ENCODE data around the gene PDPK1. TPM values are rescaled to one million over a fixed set of nuclear protein-coding genes. Genes with fewer than 3 reads are reported as not detected.

PDPK1 gene
- total RNA-seq, 1 donor from 2014 or later, result 13.9 TPM

DNA sequence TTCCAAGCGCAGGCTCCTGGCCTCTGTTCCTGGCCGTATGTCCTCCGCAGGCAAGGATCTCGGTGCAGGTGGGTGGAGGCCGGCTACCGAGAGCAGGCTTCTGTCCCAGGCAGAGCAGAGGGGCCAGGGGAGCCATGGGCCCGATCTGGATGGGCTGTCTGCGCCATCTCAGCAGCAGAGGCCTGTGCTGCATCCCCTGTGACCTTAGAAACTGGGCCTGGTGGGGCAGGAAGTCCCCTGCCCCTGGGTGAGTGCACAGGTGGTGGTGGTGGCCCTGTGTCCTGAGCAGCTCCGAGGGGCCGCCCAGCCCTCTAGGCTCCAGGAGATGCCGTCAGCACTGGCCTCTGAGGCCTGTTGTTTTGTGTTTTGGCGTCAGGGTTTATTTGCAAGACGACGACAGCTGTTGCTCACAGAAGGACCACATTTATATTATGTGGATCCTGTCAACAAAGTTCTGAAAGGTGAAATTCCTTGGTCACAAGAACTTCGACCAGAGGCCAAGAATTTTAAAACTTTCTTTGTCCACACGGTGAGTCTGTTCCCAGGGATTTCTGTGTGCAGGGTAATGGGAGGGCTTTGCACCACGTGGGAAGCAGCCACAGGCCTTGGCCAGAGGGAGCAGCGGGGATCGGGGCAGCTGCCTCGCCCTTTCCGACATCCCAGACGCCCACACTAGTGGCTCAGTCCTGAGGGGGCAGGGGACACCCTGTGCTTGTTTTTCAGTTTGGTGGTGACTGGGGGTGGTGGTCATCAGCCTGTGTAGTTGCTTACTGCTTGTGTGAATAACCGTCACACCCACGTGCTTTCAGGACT is 59.1 kb downstream of the PDPK1 start:
- Histone ChIP-seq H3K4me1 (no peaks in the 10 kb centered on the region), H2AFZ (replicated peaks) (no peak overlapping the region), H3K4me3 (no peak overlapping the region), H4K20me1 (ENCODE audit: low read depth) (no peaks in the 10 kb centered on the region), H3K27ac (no peak overlapping the region), H3K79me2 (ENCODE audit: low read depth) (no peaks in the 10 kb centered on the region), H3K27me3 (no peaks in the 10 kb centered on the region), H3K4me2 (no peak overlapping the region), H3K9me3 (ENCODE audit: low read depth) (no peaks in the 10 kb centered on the region), H3K36me3 (no peaks in the 10 kb centered on the region), H3K9ac (no peak overlapping the region), H3F3A (ENCODE audit: low read depth) (no peaks in the 10 kb centered on the region)
- Mint-ChIP-seq H3K27ac (peak overlapping the region; percentile 42), H3K27me3 (ENCODE audit: insufficient read depth, low read depth) (no peaks in the 10 kb centered on the region), H3K9me3 (no peaks in the 10 kb centered on the region), H3K36me3 (peaks cover 2% of the 10 kb centered on the region), H3K4me3 (no peak overlapping the region), H3K4me1 (peaks cover 17% of the 10 kb centered on the region)
- TF ChIP-seq EZH2 (IDR thresholded peaks at IDR 0.05) (no peak), EZH2phosphoT487 (IDR thresholded peaks at IDR 0.05) (no peak)
- TF ChIP-seq, protein P1, sequence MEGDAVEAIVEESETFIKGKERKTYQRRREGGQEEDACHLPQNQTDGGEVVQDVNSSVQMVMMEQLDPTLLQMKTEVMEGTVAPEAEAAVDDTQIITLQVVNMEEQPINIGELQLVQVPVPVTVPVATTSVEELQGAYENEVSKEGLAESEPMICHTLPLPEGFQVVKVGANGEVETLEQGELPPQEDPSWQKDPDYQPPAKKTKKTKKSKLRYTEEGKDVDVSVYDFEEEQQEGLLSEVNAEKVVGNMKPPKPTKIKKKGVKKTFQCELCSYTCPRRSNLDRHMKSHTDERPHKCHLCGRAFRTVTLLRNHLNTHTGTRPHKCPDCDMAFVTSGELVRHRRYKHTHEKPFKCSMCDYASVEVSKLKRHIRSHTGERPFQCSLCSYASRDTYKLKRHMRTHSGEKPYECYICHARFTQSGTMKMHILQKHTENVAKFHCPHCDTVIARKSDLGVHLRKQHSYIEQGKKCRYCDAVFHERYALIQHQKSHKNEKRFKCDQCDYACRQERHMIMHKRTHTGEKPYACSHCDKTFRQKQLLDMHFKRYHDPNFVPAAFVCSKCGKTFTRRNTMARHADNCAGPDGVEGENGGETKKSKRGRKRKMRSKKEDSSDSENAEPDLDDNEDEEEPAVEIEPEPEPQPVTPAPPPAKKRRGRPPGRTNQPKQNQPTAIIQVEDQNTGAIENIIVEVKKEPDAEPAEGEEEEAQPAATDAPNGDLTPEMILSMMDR (IDR thresholded peaks at IDR 0.05), result no peak
- no peak for DNase-seq (ENCODE audit: low spot score)

DNA sequence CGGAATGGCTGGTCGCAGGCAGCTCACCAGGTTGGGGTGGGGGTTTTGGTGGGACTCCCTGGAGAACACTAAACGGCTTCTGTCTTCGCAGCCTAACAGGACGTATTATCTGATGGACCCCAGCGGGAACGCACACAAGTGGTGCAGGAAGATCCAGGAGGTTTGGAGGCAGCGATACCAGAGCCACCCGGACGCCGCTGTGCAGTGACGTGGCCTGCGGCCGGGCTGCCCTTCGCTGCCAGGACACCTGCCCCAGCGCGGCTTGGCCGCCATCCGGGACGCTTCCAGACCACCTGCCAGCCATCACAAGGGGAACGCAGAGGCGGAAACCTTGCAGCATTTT is 59.7 kb downstream of the PDPK1 start:
- no peaks in the 10 kb centered on the region for H3K9me3 Mint-ChIP-seq
- H3K4me1 ChIP-seq, result no peaks in the 10 kb centered on the region
- no peaks in the 10 kb centered on the region for H3K27me3 Mint-ChIP-seq (ENCODE audit: insufficient read depth, low read depth)
- peaks cover 17% of the 10 kb centered on the region for H3K4me1 Mint-ChIP-seq
- no peak overlapping the region for H3K4me2 ChIP-seq
- H3K27me3 ChIP-seq, result no peaks in the 10 kb centered on the region
- no peaks in the 10 kb centered on the region for H3K36me3 ChIP-seq
- H3K27ac Mint-ChIP-seq, result peak overlapping the region; percentile 42
- no peak overlapping the region for H2AFZ ChIP-seq (replicated peaks)
- no peak for DNase-seq (ENCODE audit: low spot score)
- H3K36me3 Mint-ChIP-seq, result peaks cover 2% of the 10 kb centered on the region
- TF ChIP-seq, protein P1 (IDR thresholded peaks at IDR 0.05), result no peak
- TF ChIP-seq EZH2phosphoT487 (IDR thresholded peaks at IDR 0.05), result no peak
- no peak for TF ChIP-seq EZH2 (IDR thresholded peaks at IDR 0.05)
- no peak overlapping the region for H3K4me3 ChIP-seq
- H3K9me3 ChIP-seq (ENCODE audit: low read depth), result no peaks in the 10 kb centered on the region
- no peak overlapping the region for H3K4me3 Mint-ChIP-seq
- H4K20me1 ChIP-seq (ENCODE audit: low read depth), result no peaks in the 10 kb centered on the region
- H3K27ac ChIP-seq, result no peak overlapping the region
- H3K79me2 ChIP-seq (ENCODE audit: low read depth), result no peaks in the 10 kb centered on the region
- H3F3A ChIP-seq (ENCODE audit: low read depth), result peaks cover 2% of the 10 kb centered on the region
- H3K9ac ChIP-seq, result no peak overlapping the region

DNA sequence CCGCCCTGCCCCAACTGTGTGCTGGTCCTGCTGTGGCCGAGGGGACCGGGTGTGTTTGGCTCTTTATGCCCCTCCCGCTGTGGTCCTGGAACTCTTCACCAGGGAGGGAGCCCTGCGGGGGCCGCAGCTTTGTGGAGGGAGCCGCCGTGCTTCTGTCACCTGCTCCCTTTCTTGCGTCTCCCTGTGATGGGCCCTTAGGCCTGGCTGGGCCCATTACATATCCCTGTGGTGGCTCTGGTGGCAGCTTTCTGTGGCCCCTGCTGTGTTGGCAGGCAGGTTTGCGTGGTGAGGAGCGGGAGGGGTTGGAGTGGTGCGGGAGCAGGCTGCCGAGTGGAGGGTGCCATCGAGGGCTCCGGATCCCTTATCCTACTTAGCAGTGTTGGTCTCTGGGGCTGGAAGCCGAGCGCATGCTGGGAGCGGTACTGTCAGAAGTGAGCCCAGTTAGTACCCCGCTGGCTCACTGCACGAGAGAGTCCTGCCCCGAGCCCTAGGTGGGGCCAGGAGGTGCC is 60.4 kb downstream of the PDPK1 start:
- H2AFZ ChIP-seq (replicated peaks), result no peak overlapping the region
- no peaks in the 10 kb centered on the region for H4K20me1 ChIP-seq (ENCODE audit: low read depth)
- peaks cover 4% of the 10 kb centered on the region for H3F3A ChIP-seq (ENCODE audit: low read depth)
- no peak for DNase-seq (ENCODE audit: low spot score)
- H3K27ac Mint-ChIP-seq, result no peak overlapping the region
- no peaks in the 10 kb centered on the region for H3K27me3 Mint-ChIP-seq (ENCODE audit: insufficient read depth, low read depth)
- no peaks in the 10 kb centered on the region for H3K36me3 ChIP-seq
- peaks cover 18% of the 10 kb centered on the region for H3K4me1 Mint-ChIP-seq
- no peak overlapping the region for H3K4me3 ChIP-seq
- TF ChIP-seq EZH2 (IDR thresholded peaks at IDR 0.05) (no peak), EZH2phosphoT487 (IDR thresholded peaks at IDR 0.05) (no peak)
- TF ChIP-seq, protein P1 (IDR thresholded peaks at IDR 0.05), result no peak
- H3K4me1 ChIP-seq, result no peaks in the 10 kb centered on the region
- no peak overlapping the region for H3K4me2 ChIP-seq
- no peak overlapping the region for H3K27ac ChIP-seq
- no peak overlapping the region for H3K4me3 Mint-ChIP-seq
- H3K9me3 ChIP-seq (ENCODE audit: low read depth), result no peaks in the 10 kb centered on the region
- H3K79me2 ChIP-seq (ENCODE audit: low read depth), result no peaks in the 10 kb centered on the region
- no peaks in the 10 kb centered on the region for H3K27me3 ChIP-seq
- no peak overlapping the region for H3K9ac ChIP-seq
- no peaks in the 10 kb centered on the region for H3K9me3 Mint-ChIP-seq
- peaks cover 2% of the 10 kb centered on the region for H3K36me3 Mint-ChIP-seq
